Jurkat, Clone E6-1 (cell line): ENCODE results near the gene DDX39A.
"Not testable (repeated sequence)": the region's sequence is repeated elsewhere in the genome, so short reads cannot be mapped to it uniquely, and the experiment has no call there.

ENCODE experiments used
- DNase-seq: peaks from one replicate; pipeline ENCODE4 v3.0.0-alpha.2; 2011; ENCODE audit warnings: low read depth, low spot score
- H3K4me3 ChIP-seq: 2 replicates; pipeline ENCODE4 v1.5.1; 2011; ENCODE audit warnings: mild to moderate bottlenecking, low read length, control low read depth, moderate library complexity

The DDX39A gene

GRCh38 chr19:14396730-14397129 lies 22.4 kb downstream of the DDX39A start:
- not testable (repeated sequence) for H3K4me3 ChIP-seq, DNase-seq

DNA sequence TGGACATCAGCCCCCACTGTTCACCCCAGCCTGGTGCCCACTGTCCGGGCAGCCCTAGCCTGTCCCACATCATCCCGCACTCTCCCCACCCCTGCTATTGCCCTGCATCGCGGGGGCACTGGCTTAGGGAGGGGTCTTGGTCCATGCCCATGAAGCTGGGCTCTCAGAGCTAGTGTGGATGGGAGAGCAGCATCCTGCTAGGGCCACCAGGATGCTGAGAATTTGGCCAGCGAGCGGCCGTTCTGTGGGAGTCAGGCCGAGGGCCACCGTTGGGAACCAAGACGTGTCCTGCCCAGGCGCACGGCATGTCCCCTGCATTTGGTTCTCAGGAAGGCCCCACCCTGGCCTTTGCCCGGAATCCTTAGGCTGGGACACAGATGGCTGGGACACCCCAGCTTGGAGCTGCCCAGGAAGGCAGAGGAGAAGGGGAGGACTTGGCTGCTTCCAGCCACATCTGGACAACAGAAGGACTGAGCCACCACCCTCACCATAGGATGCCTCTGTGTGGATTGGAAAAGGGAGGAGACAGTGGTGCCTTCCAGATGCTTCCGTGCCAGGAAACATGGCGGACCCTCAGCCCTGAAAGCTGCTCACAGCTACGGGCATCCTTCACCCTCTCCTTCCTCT lies 23.3 kb downstream of the DDX39A start:
- H3K4me3 ChIP-seq: no peak overlapping the region
- DNase-seq: no peak

DNA sequence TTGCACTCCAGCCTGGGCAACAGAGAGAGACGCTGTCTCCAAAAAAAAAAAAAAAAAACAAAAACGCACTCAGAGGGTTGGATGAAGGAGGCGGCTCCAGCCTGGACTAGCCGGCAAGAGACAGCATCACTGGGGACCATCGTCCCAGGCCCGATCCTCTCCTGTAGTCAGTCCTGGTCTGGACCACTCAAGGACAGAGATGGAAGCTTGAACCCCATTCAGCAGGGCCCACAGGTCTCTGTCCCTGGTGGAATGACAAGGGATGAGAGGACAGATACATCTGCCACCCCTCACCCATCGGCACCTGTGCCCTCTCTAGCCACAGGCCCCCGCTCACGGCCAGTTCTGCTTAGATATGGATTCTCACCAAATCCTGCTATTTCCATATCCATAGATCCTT lies 23.9 kb downstream of the DDX39A start:
- H3K4me3 ChIP-seq: no peak overlapping the region

DNA sequence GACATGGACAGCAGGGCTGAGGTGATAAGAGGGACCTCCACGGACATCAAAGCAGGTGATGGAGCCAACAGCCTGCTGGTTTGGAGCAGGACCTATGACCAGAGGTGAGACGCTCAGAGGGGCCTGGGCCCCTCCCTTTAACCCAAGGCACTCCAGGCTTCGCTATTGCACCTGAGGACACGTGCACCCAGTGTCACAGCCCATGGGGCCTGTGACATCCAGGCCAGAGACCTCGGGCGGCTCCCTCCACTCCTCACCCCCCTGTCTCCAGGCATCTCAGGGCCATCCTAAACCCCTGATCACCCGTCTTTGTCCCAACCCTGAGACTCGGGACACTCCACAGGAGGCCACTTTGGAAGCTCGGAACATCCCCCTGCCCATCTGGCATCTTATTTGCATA lies 25.0 kb downstream of the DDX39A start:
- H3K4me3 ChIP-seq: no peak overlapping the region
- DNase-seq: no peak

More for the DNA sequence above, 23.9 kb downstream of the DDX39A start:
- DNase-seq: no peak

DNA sequence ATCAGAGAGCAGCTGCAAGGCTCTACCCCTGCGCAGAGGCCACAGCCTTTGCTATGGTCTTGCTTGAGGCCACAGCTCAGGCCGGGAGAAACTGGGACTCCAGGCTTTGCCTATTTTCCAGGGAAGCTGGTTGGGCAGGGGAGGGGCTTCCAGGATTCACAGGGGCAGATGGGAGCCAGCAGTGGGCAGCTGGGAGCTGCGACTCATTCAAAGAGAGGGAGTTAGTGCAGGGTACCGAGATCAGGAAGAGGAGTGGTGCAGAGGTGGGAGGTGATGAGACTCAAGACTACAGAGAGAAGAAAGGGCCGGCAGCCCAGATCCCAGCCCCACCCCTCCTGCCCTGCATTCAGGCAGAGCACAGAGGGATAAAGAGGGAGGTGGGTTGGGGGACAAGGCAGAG lies 25.8 kb downstream of the DDX39A start:
- H3K4me3 ChIP-seq: no peak overlapping the region
- DNase-seq: no peak

- no peak overlapping the region for H3K4me3 ChIP-seq
- DNase-seq: no peak
Observed at GRCh38 chr19:14391156-14391821, 27.9 kb downstream of the DDX39A start.

GRCh38 chr19:14390548-14390947 lies 28.6 kb downstream of the DDX39A start:
- H3K4me3 ChIP-seq: no peak overlapping the region
- DNase-seq: no peak

DNA sequence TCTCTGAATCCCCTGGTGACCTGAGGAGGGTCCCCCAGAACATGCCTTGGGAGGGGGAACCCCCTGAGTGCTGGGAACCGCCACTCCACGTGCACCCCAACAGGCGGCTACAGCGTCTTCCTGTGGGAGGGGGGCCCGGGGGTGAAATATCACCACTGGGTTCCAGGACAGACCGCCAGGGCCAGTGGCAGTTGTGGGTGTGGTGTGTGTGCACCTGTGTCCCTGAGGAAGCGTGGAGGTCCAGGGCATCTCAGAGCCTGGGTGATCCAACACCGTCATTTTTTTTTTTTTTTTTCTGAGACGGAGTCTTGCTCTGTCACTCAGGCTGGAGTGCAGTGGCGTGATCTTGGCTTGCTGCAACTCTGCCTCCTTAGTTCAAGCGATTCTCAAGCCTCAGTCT lies 33.6 kb downstream of the DDX39A start:
- DNase-seq: no peak
- no peak overlapping the region for H3K4me3 ChIP-seq

GRCh38 chr19:14383661-14384555 lies 35.2 kb downstream of the DDX39A start:
- no peak for DNase-seq
- H3K4me3 ChIP-seq: no peak overlapping the region

DNA sequence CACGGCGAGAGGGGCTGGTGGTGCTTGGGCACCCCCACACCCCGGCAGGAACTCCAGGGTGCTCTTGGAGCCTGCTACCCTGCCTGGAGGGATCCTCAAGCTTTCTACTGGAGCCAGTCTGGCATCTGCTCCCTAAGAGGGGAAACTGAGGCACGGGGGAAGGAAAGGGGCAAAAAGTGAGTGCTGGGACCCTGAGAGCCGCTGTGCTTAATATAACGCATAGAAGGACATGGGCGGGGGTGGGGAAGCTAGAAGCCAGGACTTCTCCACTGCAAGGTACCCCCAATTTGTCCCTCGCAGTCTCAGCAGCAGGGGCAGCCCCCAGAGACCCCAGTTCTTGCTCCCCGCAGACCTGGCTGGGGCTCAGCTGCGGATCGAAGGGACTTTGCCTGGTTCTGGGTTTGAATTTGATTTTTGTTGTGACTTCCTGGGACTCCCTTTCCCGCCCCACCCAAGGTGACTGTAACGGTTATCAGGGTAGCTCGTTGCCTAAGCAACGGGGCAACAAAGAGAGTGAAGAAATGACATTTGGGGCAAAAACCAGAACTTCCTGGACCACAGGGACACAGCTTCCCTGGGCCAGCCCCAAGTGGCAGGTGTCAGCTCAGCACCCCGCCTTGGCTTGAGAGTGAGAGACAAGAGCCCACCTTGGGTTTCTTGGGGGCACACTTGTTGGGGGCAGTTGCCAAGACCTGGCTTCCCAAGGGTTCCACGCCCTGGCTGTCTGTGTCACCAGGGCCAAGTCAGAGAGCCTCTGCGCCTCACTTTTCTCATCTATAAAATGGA lies 37.3 kb downstream of the DDX39A start:
- peak; percentile 48 for DNase-seq
- peak overlapping the region; percentile 74 for H3K4me3 ChIP-seq

DNA sequence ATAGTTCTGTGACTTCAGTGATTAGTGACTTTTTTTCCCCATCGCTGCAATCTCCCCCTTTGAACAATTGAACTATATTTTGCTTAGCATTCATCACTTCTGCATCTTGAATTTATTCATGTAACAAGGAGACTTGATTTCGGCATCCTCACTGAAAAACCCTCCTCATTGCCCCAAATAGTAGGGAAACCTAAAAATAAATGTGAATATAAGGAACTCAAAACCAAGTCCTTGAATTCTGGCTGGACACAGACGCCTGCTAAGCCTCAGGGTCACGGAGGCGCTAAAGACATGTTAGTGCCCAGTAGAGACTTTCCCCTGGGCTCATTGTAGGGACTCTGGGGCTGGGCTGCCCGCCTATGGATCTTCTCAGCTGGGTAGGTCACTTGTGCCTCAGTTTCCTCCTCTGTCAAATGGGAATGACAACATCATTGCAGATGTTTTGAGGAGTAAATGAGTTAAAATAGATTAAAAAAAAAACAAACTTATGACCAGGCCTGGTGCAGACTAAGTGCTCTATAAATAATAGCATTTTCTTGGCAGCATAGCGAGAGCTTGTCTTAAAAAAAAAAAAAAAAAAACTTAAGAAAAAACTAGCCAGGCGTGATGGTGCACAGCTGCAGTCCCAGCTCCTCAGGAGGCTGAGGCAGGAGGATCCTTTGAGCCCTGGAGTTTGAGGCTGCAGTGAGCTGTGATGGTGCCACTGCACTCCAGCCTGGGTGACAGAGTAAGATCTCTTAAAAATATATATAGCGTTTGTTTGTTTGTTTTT lies 39.7 kb downstream of the DDX39A start:
- no peak for DNase-seq
- H3K4me3 ChIP-seq: no peak overlapping the region

- DNase-seq: no peak
- no peak overlapping the region for H3K4me3 ChIP-seq
Observed at GRCh38 chr19:14378890-14379289, 40.3 kb downstream of the DDX39A start.

DNA sequence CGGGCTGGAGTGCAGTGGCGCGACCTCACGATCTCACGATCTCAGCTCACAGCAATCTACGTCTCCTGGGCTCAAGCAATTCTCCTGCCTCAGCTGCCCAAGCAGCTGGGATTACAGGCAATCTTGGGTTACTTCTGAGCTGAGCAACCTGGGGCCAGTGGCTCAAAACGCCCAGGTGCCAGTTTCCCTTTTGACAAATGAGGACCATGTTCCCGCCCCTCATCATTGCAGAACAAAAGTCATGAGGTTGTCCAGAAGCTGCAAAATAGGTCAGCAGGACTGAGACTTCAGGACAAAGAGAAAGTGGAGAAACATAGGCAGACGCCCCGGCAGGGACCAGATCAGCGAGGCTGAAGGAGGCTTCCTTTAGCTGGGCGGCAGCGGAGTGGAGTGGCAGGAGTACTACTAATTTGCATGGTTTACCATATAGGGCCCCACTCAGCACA lies 41.2 kb downstream of the DDX39A start:
- DNase-seq: no peak

GRCh38 chr19:14375582-14376291 lies 43.4 kb downstream of the DDX39A start:
- no peak for DNase-seq
- H3K4me3 ChIP-seq: no peak overlapping the region

More for the DNA sequence above, 41.2 kb downstream of the DDX39A start:
- H3K4me3 ChIP-seq: no peak overlapping the region

GRCh38 chr19:14375055-14375581 lies 44.0 kb downstream of the DDX39A start:
- H3K4me3 ChIP-seq: no peak overlapping the region
- DNase-seq: no peak

DNA sequence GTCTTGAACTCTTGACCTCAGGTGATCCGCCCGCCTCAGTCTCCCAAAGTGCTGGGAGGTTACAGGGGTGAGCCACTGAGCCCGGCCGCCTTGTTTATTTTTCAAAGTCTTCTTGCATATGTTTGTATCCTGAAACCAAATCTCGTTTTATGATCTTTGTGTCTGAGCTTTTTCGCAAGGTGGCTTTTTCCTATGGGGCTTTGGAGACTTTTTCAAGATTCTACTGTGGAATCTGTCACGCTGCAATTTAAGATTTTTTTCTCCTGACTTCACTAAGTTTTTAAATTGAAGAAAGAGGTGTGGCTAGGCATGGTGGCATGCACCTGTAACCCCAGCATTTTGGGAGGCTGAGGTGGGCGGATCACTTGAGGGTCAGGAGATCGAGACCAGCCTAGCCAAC lies 44.8 kb downstream of the DDX39A start:
- not testable (repeated sequence) for H3K4me3 ChIP-seq, DNase-seq

- DNase-seq, H3K4me3 ChIP-seq: not testable (repeated sequence)
Observed at GRCh38 chr19:14372384-14373077, 46.6 kb downstream of the DDX39A start.
